Smooth muscle cell (in vitro differentiated cells): ENCODE measurements around the gene MAML2. TPM values are rescaled to one million over a fixed set of nuclear protein-coding genes. Genes with fewer than 3 reads are reported as not detected.

Source experiments
- DNase-seq: peaks from one replicate; lab custom pipeline; 2025; ENCODE audit not compliant: unreplicated experiment; lab: John Stamatoyannopoulos, UW
- H2AFZ ChIP-seq: fragments of 200-600 bp; sonication (generic); 2 replicates; pipeline ENCODE4 v1.6.0; 2016; ENCODE audit warnings: antibody characterized with exemption, low read depth, mild to moderate bottlenecking
- H3F3A ChIP-seq: fragments of 200-600 bp; sonication (generic); 2 replicates; pipeline ENCODE4 v1.6.0; 2017; ENCODE audit warnings: antibody characterized with exemption, low read depth
- H3K27ac ChIP-seq: fragments of 200-600 bp; sonication (generic); 2 replicates; pipeline ENCODE4 v1.5.1; 2016; ENCODE audit warnings: low read depth, mild to moderate bottlenecking
- H3K27me3 ChIP-seq: fragments of 200-600 bp; sonication (generic); 2 replicates; pipeline ENCODE4 v1.6.1; 2016; ENCODE audit warnings: low read depth, mild to moderate bottlenecking
- H3K36me3 ChIP-seq: fragments of 200-600 bp; sonication (generic); 2 replicates; pipeline ENCODE4 v1.5.1; 2016; ENCODE audit warnings: low read depth
- H3K4me1 ChIP-seq: fragments of 200-600 bp; sonication (generic); 2 replicates; pipeline ENCODE4 v1.5.1; 2016; ENCODE audit warnings: low read depth
- H3K4me2 ChIP-seq: fragments of 200-600 bp; sonication (generic); 2 replicates; pipeline ENCODE4 v1.6.0; 2016; ENCODE audit warnings: mild to moderate bottlenecking
- H3K4me3 ChIP-seq: fragments of 200-600 bp; sonication (generic); 2 replicates; pipeline ENCODE4 v1.5.1; 2016; ENCODE audit warnings: mild to moderate bottlenecking
- H3K79me2 ChIP-seq: fragments of 200-600 bp; sonication (generic); 2 replicates; pipeline ENCODE4 v1.6.0; 2016; ENCODE audit warnings: low read depth, mild to moderate bottlenecking
- H3K9ac ChIP-seq: fragments of 200-600 bp; sonication (generic); 2 replicates; pipeline ENCODE4 v1.6.0; 2016; ENCODE audit warnings: low read depth
- H3K9me3 ChIP-seq: fragments of 200-600 bp; sonication (generic); replicated peaks from 2 replicates; pipeline ENCODE4 v1.5.1; 2016; ENCODE audit warnings: low read depth
- H4K20me1 ChIP-seq: fragments of 200-600 bp; sonication (generic); 2 replicates; pipeline ENCODE4 v1.6.0; 2016; ENCODE audit warnings: low read depth
- CTCF ChIP-seq: fragments of 200-600 bp; sonication (generic); IDR thresholded peaks from 2 replicates; pipeline ENCODE4 v1.5.1; 2017; ENCODE audit warnings: borderline replicate concordance, mild to moderate bottlenecking, antibody characterized with exemption; ENCODE audit not compliant: insufficient read depth, poor library complexity, severe bottlenecking
- WGBS: methylation state at CpG from one replicate; pipeline ENCODE4 v1.1.7; 2016; ENCODE audit warnings: low lambda C conversion rate; 5-methylcytosine and 5-hydroxymethylcytosine counted together
- polyA plus RNA-seq: library from polyadenylated mRNA; unstranded; fragments of >200 nt; fragmentation: Nextera tagmentation; extraction: Ambion mirVana; gene quantifications from 2 replicates; pipeline ENCODE4 v1.2.1, GENCODE V29; 2016
- total RNA-seq: library from RNA; depleted of rRNA; stranded (reverse); fragments of >200 nt; gene quantifications from 2 replicates; pipeline ENCODE4 v1.2.3, GENCODE V29; 2014

The MAML2 gene
- total and polyA plus RNA-seq, 2 experiments from 2014 or later, result 8.7 to 52.4 TPM

- H4K20me1 ChIP-seq, result no peaks in the 10 kb centered on the region
- peaks cover 65% of the 10 kb centered on the region for H3K79me2 ChIP-seq
- peak; percentile 50 for TF ChIP-seq CTCF
- peak overlapping the region; percentile 75 for H3K4me2 ChIP-seq
- H3K9ac ChIP-seq, result peak overlapping the region; percentile 32
- H3K36me3 ChIP-seq, result no peaks in the 10 kb centered on the region
- 19% methylated on average over 2 of the region's 2 CpGs for WGBS
- no peak overlapping the region for H2AFZ ChIP-seq
- H3F3A ChIP-seq, result peaks cover 12% of the 10 kb centered on the region
- H3K4me1 ChIP-seq, result peaks cover 39% of the 10 kb centered on the region
- H3K27ac ChIP-seq, result peak overlapping the region; percentile 88
- no peak for DNase-seq
- H3K4me3 ChIP-seq, result no peak overlapping the region
- no peaks in the 10 kb centered on the region for H3K27me3 ChIP-seq
- no peaks in the 10 kb centered on the region for H3K9me3 ChIP-seq
These were observed 287.9 kb downstream of the MAML2 start for GRCh38 chr11:96054870-96055705.

- Histone ChIP-seq H3K4me2 (peak overlapping the region; percentile 56), H3K9me3 (no peaks in the 10 kb centered on the region), H2AFZ (no peak overlapping the region), H3K27me3 (no peaks in the 10 kb centered on the region), H3K4me3 (no peak overlapping the region), H3K9ac (peak overlapping the region; percentile 11), H3K4me1 (peaks cover 51% of the 10 kb centered on the region), H4K20me1 (no peaks in the 10 kb centered on the region), H3K36me3 (no peaks in the 10 kb centered on the region), H3K27ac (peak overlapping the region; percentile 88), H3K79me2 (peaks cover 57% of the 10 kb centered on the region), H3F3A (peaks cover 12% of the 10 kb centered on the region)
- TF ChIP-seq CTCF, result no peak
- DNase-seq, result no peak
- 71% methylated on average over 2 of the region's 2 CpGs for WGBS
These were observed 289.9 kb downstream of the MAML2 start for GRCh38 chr11:96052921-96053651.

- Histone ChIP-seq H3K9ac (no peak overlapping the region), H3K27ac (peak overlapping the region; percentile 88), H3K9me3 (no peaks in the 10 kb centered on the region), H3K4me2 (no peak overlapping the region), H3K4me3 (no peak overlapping the region), H2AFZ (no peak overlapping the region), H3K4me1 (peaks cover 51% of the 10 kb centered on the region), H3K27me3 (no peaks in the 10 kb centered on the region), H4K20me1 (no peaks in the 10 kb centered on the region), H3K36me3 (no peaks in the 10 kb centered on the region), H3F3A (peaks cover 12% of the 10 kb centered on the region), H3K79me2 (peaks cover 49% of the 10 kb centered on the region)
- DNase-seq, result no peak
- 77% methylated on average over 1 of the region's 1 CpG for WGBS
- TF ChIP-seq CTCF, result no peak
These were observed 291.2 kb downstream of the MAML2 start for GRCh38 chr11:96051820-96052219.
